HFFc6 (cell line): ENCODE results near the gene PTPRA. TPM values are rescaled to one million over a fixed set of nuclear protein-coding genes. Genes with fewer than 3 reads are reported as not detected.
"Not testable (repeated sequence)": the region's sequence is repeated elsewhere in the genome, so short reads cannot be mapped to it uniquely, and the experiment has no call there.

Experiments used
- DNase-seq: peaks from one replicate; pipeline ENCODE4 v3.0.0-alpha.2; 2018
- H3K27ac Mint-ChIP-seq: 2 replicates; pipeline ENCODE4 v1.8.0; 2020; ENCODE audit warnings: mild to moderate bottlenecking, mixed read lengths
- H3K27me3 Mint-ChIP-seq: 2 replicates; pipeline ENCODE4 v1.8.0; 2021; ENCODE audit warnings: mild to moderate bottlenecking, moderate library complexity, mixed read lengths; ENCODE audit not compliant: insufficient read depth
- H3K36me3 Mint-ChIP-seq: 2 replicates; pipeline ENCODE4 v1.8.0; 2021; ENCODE audit warnings: low read depth, mixed read lengths
- H3K4me1 Mint-ChIP-seq: 2 replicates; pipeline ENCODE4 v1.8.0; 2020; ENCODE audit warnings: low read depth, mixed read lengths
- H3K4me3 Mint-ChIP-seq: 2 replicates; pipeline ENCODE4 v1.8.0; 2020; ENCODE audit warnings: mild to moderate bottlenecking, moderate library complexity, mixed read lengths
- H3K9me3 Mint-ChIP-seq: 2 replicates; pipeline ENCODE4 v1.8.0; 2020; ENCODE audit warnings: mild to moderate bottlenecking, mixed read lengths
- total RNA-seq, 6 experiments: library from RNA; stranded (reverse); fragmentation: NEBNext Ultra II Directional; extraction: Animal tissue kit (Norgen Biotek cat#: 25700); gene quantifications; 2 replicates in 1 of 6; 3 replicates in 5 of 6; pipeline ENCODE4 v1.2.3, GENCODE V29; 2021
- TF ChIP-seq, protein P1 (sequence below): fragments of 200-600 bp; sonication (generic); IDR thresholded peaks from 2 replicates; pipeline ENCODE4 v1.5.0; 2021; ENCODE audit warnings: antibody characterized with exemption, mild to moderate bottlenecking

Gene PTPRA
- total RNA-seq, 6 experiments from 2014 or later = 44.3 to 54.4 (median 48.7) TPM

DNA sequence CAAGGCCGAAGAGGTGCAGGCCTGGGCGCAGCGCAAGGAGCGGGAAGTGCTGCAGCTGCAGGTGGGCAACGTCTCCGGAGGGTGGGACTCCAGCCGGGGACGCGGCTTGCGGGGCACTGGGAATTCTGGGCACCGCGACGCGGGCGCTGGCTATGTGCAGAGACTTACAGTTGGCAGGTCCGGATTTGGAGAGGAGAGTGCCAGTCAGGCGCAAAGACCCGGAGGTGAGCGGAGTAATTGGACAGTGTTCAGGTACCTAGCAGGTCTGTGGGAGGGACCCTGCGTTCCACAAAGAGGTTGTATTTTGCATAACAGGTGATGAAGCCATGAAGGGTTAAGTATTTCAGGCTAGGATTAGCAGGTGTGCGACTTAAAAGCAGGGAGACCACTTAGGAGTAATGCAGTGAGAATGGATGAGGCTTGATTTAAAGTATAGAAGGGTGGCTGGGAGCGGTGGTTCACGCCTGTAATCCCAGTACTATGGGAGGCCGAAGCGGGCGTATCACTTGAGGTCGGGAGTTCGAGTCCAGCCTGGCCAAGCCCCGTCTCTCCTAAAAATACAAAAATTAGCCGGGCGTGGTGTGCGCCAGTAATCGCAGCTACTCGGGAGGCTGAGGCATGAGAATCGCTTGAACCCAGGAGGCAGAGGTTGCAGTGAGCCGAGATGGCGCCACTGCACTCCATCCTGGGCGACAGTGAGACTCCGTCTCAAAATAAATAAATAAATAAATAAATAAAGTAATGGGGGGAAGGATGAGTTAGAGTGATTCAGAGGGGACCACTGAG lies 173.6 kb downstream of the PTPRA start:
- Mint-ChIP-seq H3K27me3 (peaks cover 1% of the 10 kb centered on the region; the same call in 1 of the 2 replicates), H3K36me3 (peaks cover 12% of the 10 kb centered on the region), H3K4me1 (peaks cover 22% of the 10 kb centered on the region), H3K4me3 (peak overlapping the region; percentile 92), H3K27ac (no peak overlapping the region; the same call in 1 of the 2 replicates), H3K9me3 (no peaks in the 10 kb centered on the region)
- no peak for DNase-seq
- TF ChIP-seq, protein P1, sequence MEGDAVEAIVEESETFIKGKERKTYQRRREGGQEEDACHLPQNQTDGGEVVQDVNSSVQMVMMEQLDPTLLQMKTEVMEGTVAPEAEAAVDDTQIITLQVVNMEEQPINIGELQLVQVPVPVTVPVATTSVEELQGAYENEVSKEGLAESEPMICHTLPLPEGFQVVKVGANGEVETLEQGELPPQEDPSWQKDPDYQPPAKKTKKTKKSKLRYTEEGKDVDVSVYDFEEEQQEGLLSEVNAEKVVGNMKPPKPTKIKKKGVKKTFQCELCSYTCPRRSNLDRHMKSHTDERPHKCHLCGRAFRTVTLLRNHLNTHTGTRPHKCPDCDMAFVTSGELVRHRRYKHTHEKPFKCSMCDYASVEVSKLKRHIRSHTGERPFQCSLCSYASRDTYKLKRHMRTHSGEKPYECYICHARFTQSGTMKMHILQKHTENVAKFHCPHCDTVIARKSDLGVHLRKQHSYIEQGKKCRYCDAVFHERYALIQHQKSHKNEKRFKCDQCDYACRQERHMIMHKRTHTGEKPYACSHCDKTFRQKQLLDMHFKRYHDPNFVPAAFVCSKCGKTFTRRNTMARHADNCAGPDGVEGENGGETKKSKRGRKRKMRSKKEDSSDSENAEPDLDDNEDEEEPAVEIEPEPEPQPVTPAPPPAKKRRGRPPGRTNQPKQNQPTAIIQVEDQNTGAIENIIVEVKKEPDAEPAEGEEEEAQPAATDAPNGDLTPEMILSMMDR = no peak

DNA sequence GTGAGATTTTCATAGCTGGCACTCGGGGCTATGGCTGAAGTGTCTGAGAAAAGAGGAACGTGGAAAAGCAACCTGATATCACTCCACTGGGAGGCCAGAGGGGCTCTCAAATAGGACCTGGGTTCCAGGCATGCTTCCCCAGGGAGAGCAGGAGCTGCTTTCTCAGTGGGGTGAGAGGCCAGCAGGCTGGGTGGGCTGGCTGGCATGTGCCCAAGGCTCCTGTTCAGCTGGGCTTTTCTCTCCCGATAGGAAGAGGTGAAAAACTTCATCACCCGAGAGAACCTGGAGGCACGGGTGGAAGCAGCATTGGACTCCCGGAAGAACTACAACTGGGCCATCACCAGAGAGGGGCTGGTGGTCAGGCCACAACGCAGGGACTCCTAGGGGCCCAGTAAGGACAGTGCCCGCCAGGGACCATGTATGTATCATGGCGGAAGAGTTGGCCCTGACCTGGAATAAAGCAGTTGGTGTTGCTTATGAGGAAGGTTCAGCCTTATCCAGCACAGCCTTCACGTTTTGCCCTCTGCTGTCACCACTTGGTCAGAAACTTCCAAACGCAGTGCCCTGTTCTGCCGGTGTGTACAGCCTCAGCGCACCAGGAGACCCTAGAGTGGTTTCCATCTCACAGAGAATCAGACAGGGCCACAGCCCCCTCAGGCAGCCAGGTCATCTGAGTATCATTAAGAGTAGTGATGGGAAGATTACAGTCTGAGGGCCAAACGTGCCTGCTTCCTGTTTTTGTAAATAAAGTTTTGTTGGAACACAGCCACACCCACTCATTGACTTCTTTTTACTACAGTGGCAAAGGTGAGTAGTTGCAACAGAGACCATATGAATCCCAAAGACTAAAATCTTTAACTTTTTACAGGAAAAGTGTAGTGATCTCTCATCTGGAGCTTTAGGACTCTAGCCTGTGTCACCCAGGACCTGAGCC lies 174.5 kb downstream of the PTPRA start:
- Mint-ChIP-seq H3K4me3 (peak overlapping the region; percentile 92), H3K4me1 (peaks cover 15% of the 10 kb centered on the region), H3K36me3 (peaks cover 10% of the 10 kb centered on the region), H3K27ac (no peak overlapping the region), H3K9me3 (no peaks in the 10 kb centered on the region), H3K27me3 (peaks cover 1% of the 10 kb centered on the region; the same call in 1 of the 2 replicates)
- no peak for DNase-seq
- TF ChIP-seq, protein P1 = no peak

DNA sequence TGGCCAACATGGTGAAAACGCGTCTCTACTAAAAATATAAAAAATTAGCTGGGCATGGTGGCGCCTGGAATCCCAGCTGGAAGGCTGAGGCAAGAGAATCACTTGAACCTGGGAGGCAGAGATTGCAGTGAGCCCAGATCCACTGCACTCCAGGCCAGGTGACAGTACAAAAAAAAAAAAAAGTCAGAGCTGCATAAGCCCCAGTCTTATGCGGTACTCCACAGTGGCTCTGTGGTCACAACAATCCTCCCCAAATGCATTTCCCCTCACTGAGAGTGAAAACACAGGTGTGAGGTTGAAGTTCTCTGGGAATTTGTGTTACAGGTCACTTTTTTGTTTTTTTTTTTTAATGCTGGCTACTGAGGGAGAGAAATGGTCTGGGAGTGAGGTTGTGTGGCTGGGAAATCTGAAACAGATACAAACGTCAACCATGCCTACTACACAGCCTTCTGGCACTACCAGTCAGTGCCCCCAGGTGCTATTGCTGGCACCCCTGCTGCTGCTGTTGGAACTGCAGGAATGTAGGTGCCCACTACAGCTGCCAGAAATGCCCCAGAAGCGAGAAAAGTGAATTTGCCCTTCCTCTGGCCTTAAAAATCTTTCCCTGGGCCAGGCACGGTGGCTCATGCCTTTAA lies 178.2 kb downstream of the PTPRA start:
- DNase-seq = no peak
- no peak overlapping the region for H3K4me3 Mint-ChIP-seq
- peaks cover 7% of the 10 kb centered on the region for H3K4me1 Mint-ChIP-seq
- H3K9me3 Mint-ChIP-seq = no peaks in the 10 kb centered on the region
- no peak overlapping the region for H3K27ac Mint-ChIP-seq
- H3K36me3 Mint-ChIP-seq = peaks cover 10% of the 10 kb centered on the region
- TF ChIP-seq, protein P1 = no peak
- peaks cover 7% of the 10 kb centered on the region for H3K27me3 Mint-ChIP-seq

DNA sequence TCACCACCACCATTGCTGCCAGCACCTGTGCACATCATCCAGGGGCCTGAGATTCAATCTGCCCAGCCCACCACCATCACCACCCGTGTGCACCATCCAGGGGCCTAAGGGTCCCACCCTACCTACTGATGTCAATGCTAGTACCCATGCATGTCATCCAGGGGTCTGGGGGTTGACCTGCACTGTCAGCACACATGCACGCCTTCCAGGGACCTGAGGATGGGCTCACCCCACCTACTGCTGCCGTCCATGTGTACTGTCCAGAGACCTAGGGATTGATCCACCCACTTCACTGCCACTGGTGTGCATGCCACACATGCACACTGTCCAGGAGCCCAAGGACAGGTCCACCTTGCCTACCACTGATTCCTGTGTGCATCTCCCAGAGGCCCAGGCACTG lies 186.2 kb downstream of the PTPRA start:
- H3K27ac Mint-ChIP-seq = no peak overlapping the region
- H3K4me3 Mint-ChIP-seq = no peak overlapping the region
- no peaks in the 10 kb centered on the region for H3K9me3 Mint-ChIP-seq
- H3K4me1 Mint-ChIP-seq = no peaks in the 10 kb centered on the region
- TF ChIP-seq, protein P1 = no peak
- no peak for DNase-seq
- H3K36me3 Mint-ChIP-seq = no peaks in the 10 kb centered on the region
- peaks cover 14% of the 10 kb centered on the region for H3K27me3 Mint-ChIP-seq

DNA sequence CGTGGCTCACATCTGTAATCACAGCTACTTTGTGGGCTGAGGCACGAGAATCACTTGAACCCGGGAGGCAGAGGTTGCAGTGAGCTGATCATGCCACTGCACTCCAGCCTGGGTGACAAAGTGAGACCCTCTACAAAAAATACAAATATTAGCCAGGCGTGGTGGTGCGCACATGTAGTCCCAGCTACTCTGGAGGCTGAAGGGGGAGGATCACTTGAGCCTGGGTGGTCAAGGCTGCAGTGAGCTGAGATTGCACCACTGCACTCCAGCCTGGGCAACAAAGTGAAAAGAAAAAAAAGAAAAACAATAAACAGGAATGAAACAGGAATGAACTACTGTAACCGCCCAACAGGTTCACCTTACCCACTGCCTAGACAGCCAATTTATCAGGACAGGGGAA lies 190.8 kb downstream of the PTPRA start:
- H3K27ac Mint-ChIP-seq, DNase-seq, H3K36me3 Mint-ChIP-seq, H3K4me3 Mint-ChIP-seq, H3K9me3 Mint-ChIP-seq: not testable (repeated sequence)
- Mint-ChIP-seq H3K27me3 (peaks cover 10% of the 10 kb centered on the region), H3K4me1 (peaks cover 27% of the 10 kb centered on the region)
